NCI-H187 treated with DMSO at 0.1 percent for 48 hours (cell line): ENCODE measurements around the gene ZNF446.
A peak's percentile ranks its signal among the peaks of the same experiment; 100 is the strongest.
"Not testable (repeated sequence)": the region's sequence is repeated elsewhere in the genome, so short reads cannot be mapped to it uniquely, and the experiment has no call there.

Experiments used
- DNase-seq: peaks from one replicate; lab custom pipeline; 2025; lab: John Stamatoyannopoulos, UW

ZNF446 gene

GRCh38 chr19:58470837-58471543 is 5.2 kb upstream of the ZNF446 start:
- DNase-seq = not testable (repeated sequence)

- no peak for DNase-seq
Measured at GRCh38 chr19:58471736-58472135, 4.4 kb upstream of the ZNF446 start.

GRCh38 chr19:58473775-58474174 is 2.4 kb upstream of the ZNF446 start:
- DNase-seq = no peak

- DNase-seq = no peak
Measured at GRCh38 chr19:58474291-58474996, 1.7 kb upstream of the ZNF446 start.

GRCh38 chr19:58474997-58475713 is 997 bp upstream of the ZNF446 start:
- DNase-seq = no peak

- DNase-seq = no peak
Measured at GRCh38 chr19:58476498-58477015, 405 bp downstream of the ZNF446 start.

- DNase-seq = no peak
Measured at GRCh38 chr19:58477130-58477529, 978 bp downstream of the ZNF446 start.

GRCh38 chr19:58477871-58478270 is 1.7 kb downstream of the ZNF446 start:
- no peak for DNase-seq

- DNase-seq = no peak
Measured at GRCh38 chr19:58479303-58479702, 3.2 kb downstream of the ZNF446 start.

GRCh38 chr19:58479736-58480480 is 3.8 kb downstream of the ZNF446 start:
- DNase-seq = no peak

GRCh38 chr19:58480481-58480830 is 4.3 kb downstream of the ZNF446 start:
- no peak for DNase-seq

- DNase-seq = no peak
Measured at GRCh38 chr19:58480831-58481230, 4.7 kb downstream of the ZNF446 start.

GRCh38 chr19:58482372-58482771 is 6.2 kb downstream of the ZNF446 start:
- no peak for DNase-seq

- DNase-seq = no peak
Measured at GRCh38 chr19:58483776-58484175, 7.6 kb downstream of the ZNF446 start.

GRCh38 chr19:58484349-58484748 is 8.2 kb downstream of the ZNF446 start:
- not testable (repeated sequence) for DNase-seq

GRCh38 chr19:58491393-58491792 is 15.2 kb downstream of the ZNF446 start:
- DNase-seq = no peak

- no peak for DNase-seq
Measured at GRCh38 chr19:58492265-58492664, 16.1 kb downstream of the ZNF446 start.

- DNase-seq = no peak
Measured at GRCh38 chr19:58497634-58498170, 21.6 kb downstream of the ZNF446 start.

- no peak for DNase-seq
Measured at GRCh38 chr19:58498316-58499020, 22.3 kb downstream of the ZNF446 start.

GRCh38 chr19:58499021-58499927 is 23.1 kb downstream of the ZNF446 start:
- peak; percentile 93 for DNase-seq
